HEK293 (cell line): ENCODE data around the gene METTL26.
A peak's percentile ranks its signal among the peaks of the same experiment; 100 is the strongest.

ENCODE experiments used
- CTCF ChIA-PET: fragments of 350-600 bp; formaldehyde crosslinking; extraction: SDS; loops from one replicate; lab custom pipeline; 2021; ENCODE audit warnings: antibody characterized with exemption; lab: Yijun Ruan, JAX
- POLR2A ChIA-PET: fragments of 300-600 bp; formaldehyde crosslinking; extraction: SDS; loops from one replicate; lab custom pipeline; 2020; ENCODE audit warnings: antibody characterized with exemption, inconsistent platforms; lab: Yijun Ruan, JAX
- H3K27ac ChIP-seq: fragments of 200-500 bp; sonication (Bioruptor generic); 2 replicates; pipeline ENCODE4 v1.5.1; 2014; ENCODE audit warnings: low read depth, low read length, control low read depth, inconsistent platforms; ENCODE audit errors: extremely low read depth
- H3K36me3 ChIP-seq, 2 experiments: fragments of 200-500 bp in 1 of 2; sonication (Bioruptor generic) in 1 of 2; 1 replicate in 1 of 2; 2 replicates in 1 of 2; pipeline ENCODE4 v1.5.1; 2014 to 2017; ENCODE audit warnings: inconsistent platforms in 2 of 2, low read length in 2 of 2; ENCODE audit not compliant: control insufficient read depth in 2 of 2, insufficient read depth in 1 of 2
- H3K4me1 ChIP-seq: fragments of 200-500 bp; sonication (Bioruptor generic); 2 replicates; pipeline ENCODE4 v1.5.1; 2014; ENCODE audit warnings: mild to moderate bottlenecking, low read length, inconsistent platforms; ENCODE audit not compliant: control insufficient read depth, insufficient read depth
- H3K4me3 ChIP-seq: 2 replicates; pipeline ENCODE4 v1.5.1; 2011; ENCODE audit warnings: low read depth, mild to moderate bottlenecking, control low read depth, low read length, moderate library complexity
- H3K9me3 ChIP-seq: fragments of 200-500 bp; sonication (Bioruptor generic); 2 replicates; pipeline ENCODE4 v1.5.1; 2014; ENCODE audit warnings: low read depth, low read length, inconsistent platforms; ENCODE audit not compliant: control insufficient read depth, insufficient read depth
- GLI2 ChIP-seq: fragments of 450-650 bp; formaldehyde crosslinking; IDR thresholded peaks from 2 replicates; pipeline ENCODE4; 2017; ENCODE audit warnings: missing biosample characterization, missing genetic modification characterization, low read depth, borderline replicate concordance
- HOXD13 ChIP-seq: sonication (generic); formaldehyde crosslinking; IDR thresholded peaks from 2 replicates; pipeline ENCODE4 v1.8.0; 2022; ENCODE audit warnings: missing genetic modification reagents, borderline replicate concordance
- KLF7 ChIP-seq: fragments of 450-650 bp; formaldehyde crosslinking; IDR thresholded peaks from 2 replicates; pipeline ENCODE4 v1.5.1; 2016; ENCODE audit warnings: missing biosample characterization, missing genetic modification characterization, borderline replicate concordance
- KLF9 ChIP-seq: fragments of 450-650 bp; formaldehyde crosslinking; IDR thresholded peaks from 2 replicates; pipeline ENCODE4 v1.5.1; 2016; ENCODE audit warnings: missing biosample characterization, missing genetic modification characterization, low read depth
- PRDM1 ChIP-seq: fragments of 450-650 bp; formaldehyde crosslinking; IDR thresholded peaks from 2 replicates; pipeline ENCODE4; 2016; ENCODE audit warnings: missing biosample characterization, missing genetic modification characterization
- SCRT2 ChIP-seq: fragments of 450-650 bp; formaldehyde crosslinking; IDR thresholded peaks from 2 replicates; pipeline ENCODE4 v1.5.1; 2016; ENCODE audit warnings: missing biosample characterization, missing genetic modification characterization
- ZFP69B ChIP-seq: fragments of 450-650 bp; formaldehyde crosslinking; IDR thresholded peaks from 2 replicates; pipeline ENCODE4 v1.5.1; 2016; ENCODE audit warnings: missing biosample characterization, missing genetic modification characterization
- ZNF140 ChIP-seq: fragments of 450-650 bp; formaldehyde crosslinking; IDR thresholded peaks from 2 replicates; pipeline ENCODE4 v1.5.1; 2016; ENCODE audit warnings: missing biosample characterization, missing genetic modification characterization
- ZNF146 ChIP-seq: fragments of 450-650 bp; formaldehyde crosslinking; IDR thresholded peaks from 2 replicates; pipeline ENCODE4 v1.5.1; 2016; ENCODE audit warnings: missing biosample characterization, missing genetic modification characterization
- ZNF184 ChIP-seq: fragments of 450-650 bp; IDR thresholded peaks from 2 replicates; pipeline ENCODE4 v1.5.1; 2018; ENCODE audit warnings: missing biosample characterization, mild to moderate bottlenecking, missing genetic modification characterization
- ZNF19 ChIP-seq: fragments of 450-650 bp; formaldehyde crosslinking; IDR thresholded peaks from 2 replicates; pipeline ENCODE4; 2016; ENCODE audit warnings: missing biosample characterization, missing genetic modification characterization, low read depth
- ZNF221 ChIP-seq: fragments of 450-650 bp; formaldehyde crosslinking; IDR thresholded peaks from 2 replicates; pipeline ENCODE4 v1.5.1; 2017; ENCODE audit warnings: missing biosample characterization, missing genetic modification characterization, borderline replicate concordance
- ZNF23 ChIP-seq: fragments of 450-650 bp; formaldehyde crosslinking; IDR thresholded peaks from 2 replicates; pipeline ENCODE4 v1.5.1; 2016; ENCODE audit warnings: missing biosample characterization, missing genetic modification characterization, borderline replicate concordance
- ZNF239 ChIP-seq: fragments of 450-650 bp; formaldehyde crosslinking; IDR thresholded peaks from 2 replicates; pipeline ENCODE4 v1.5.1; 2016; ENCODE audit warnings: missing biosample characterization, missing genetic modification characterization
- ZNF311 ChIP-seq: fragments of 450-650 bp; formaldehyde crosslinking; IDR thresholded peaks from 2 replicates; pipeline ENCODE4 v1.5.1; 2017; ENCODE audit warnings: missing biosample characterization, missing genetic modification characterization, borderline replicate concordance
- ZNF473 ChIP-seq: fragments of 450-650 bp; formaldehyde crosslinking; IDR thresholded peaks from 2 replicates; pipeline ENCODE4 v1.5.1; 2017; ENCODE audit warnings: missing biosample characterization, missing genetic modification characterization
- ZNF510 ChIP-seq: fragments of 450-650 bp; formaldehyde crosslinking; IDR thresholded peaks from 2 replicates; pipeline ENCODE4 v1.5.1; 2018; ENCODE audit warnings: mild to moderate bottlenecking, missing genetic modification characterization, missing biosample characterization; ENCODE audit not compliant: insufficient replicate concordance
- ZNF571 ChIP-seq: fragments of 450-650 bp; formaldehyde crosslinking; IDR thresholded peaks from 2 replicates; pipeline ENCODE4 v1.5.0; 2017; ENCODE audit warnings: missing biosample characterization, missing genetic modification characterization
- ZNF623 ChIP-seq: fragments of 450-650 bp; formaldehyde crosslinking; IDR thresholded peaks from 2 replicates; pipeline ENCODE4 v1.5.1; 2016; ENCODE audit warnings: missing biosample characterization, missing genetic modification characterization
- ZNF707 ChIP-seq: fragments of 450-650 bp; formaldehyde crosslinking; IDR thresholded peaks from 2 replicates; pipeline ENCODE4 v1.5.1; 2016; ENCODE audit warnings: missing biosample characterization, missing genetic modification characterization
- ZNF76 ChIP-seq: fragments of 450-650 bp; formaldehyde crosslinking; IDR thresholded peaks from 2 replicates; pipeline ENCODE4; 2016; ENCODE audit warnings: low read depth, missing biosample characterization, missing genetic modification characterization, borderline replicate concordance
- ZNF777 ChIP-seq: fragments of 450-650 bp; formaldehyde crosslinking; IDR thresholded peaks from 2 replicates; pipeline ENCODE4 v1.5.1; 2017; ENCODE audit warnings: missing biosample characterization, missing genetic modification characterization, borderline replicate concordance
- ZNF791 ChIP-seq: fragments of 450-650 bp; formaldehyde crosslinking; IDR thresholded peaks from 2 replicates; pipeline ENCODE4 v1.5.1; 2016; ENCODE audit warnings: missing biosample characterization, missing genetic modification characterization
- ZNF792 ChIP-seq: fragments of 450-650 bp; formaldehyde crosslinking; IDR thresholded peaks from 2 replicates; pipeline ENCODE4 v1.5.1; 2016; ENCODE audit warnings: missing biosample characterization, missing genetic modification characterization
- ZSCAN23 ChIP-seq: fragments of 450-650 bp; formaldehyde crosslinking; IDR thresholded peaks from 2 replicates; pipeline ENCODE4 v1.5.1; 2016; ENCODE audit warnings: missing biosample characterization, missing genetic modification characterization
- ZSCAN30 ChIP-seq: fragments of 450-650 bp; IDR thresholded peaks from 2 replicates; pipeline ENCODE4 v1.5.1; 2018; ENCODE audit warnings: missing biosample characterization, mild to moderate bottlenecking, missing genetic modification characterization, moderate library complexity
- ZXDB ChIP-seq: fragments of 450-650 bp; formaldehyde crosslinking; IDR thresholded peaks from 2 replicates; pipeline ENCODE4 v1.5.1; 2016; ENCODE audit warnings: missing biosample characterization, missing genetic modification characterization
- TF ChIP-seq, protein P1 (sequence below): fragments of 450-650 bp; formaldehyde crosslinking; IDR thresholded peaks from 2 replicates; pipeline ENCODE4 v1.5.1; 2016; ENCODE audit warnings: missing biosample characterization, missing genetic modification characterization
- TF ChIP-seq, protein P2 (sequence below): fragments of 450-650 bp; formaldehyde crosslinking; IDR thresholded peaks from 2 replicates; pipeline ENCODE4 v1.5.1; 2016; ENCODE audit warnings: missing biosample characterization, missing genetic modification characterization
- TF ChIP-seq, protein P3 (sequence below): sonication (generic); formaldehyde crosslinking; IDR thresholded peaks from 2 replicates; pipeline ENCODE4 v1.8.1; 2022; ENCODE audit warnings: mild to moderate bottlenecking, moderate library complexity, missing genetic modification reagents
- TF ChIP-seq, protein P4 (sequence below): fragments of 450-650 bp; formaldehyde crosslinking; IDR thresholded peaks from 2 replicates; pipeline ENCODE4 v1.5.1; 2016; ENCODE audit warnings: missing biosample characterization, missing genetic modification characterization

The METTL26 gene

GRCh38 chr16:636206-637080 lies at the start of gene METTL26 (continued):
- TF ChIP-seq HOXD13 (CRISPR knock-in tag): 0 out of 2 replicates have a peak, but pooled peaks have one; percentile 21
- no peak for TF ChIP-seq GLI2 (tag by site-specific recombination)
- no peak for TF ChIP-seq ZNF239 (tag by site-specific recombination)
- no peak for TF ChIP-seq ZNF19 (tag by site-specific recombination)
- TF ChIP-seq ZNF792: no peak
- TF ChIP-seq, all 188 proteins: peak for 72

- peaks cover 3 to 72% of the 10 kb centered on the region in 2 experiments; a peak in 1 of 3 replicates for H3K36me3 ChIP-seq
- ChIA-PET CTCF (interaction anchor here (1.8 kb wide), 1 partner anchor 27 kb away, joined by 3 read pairs; no protein-coding TSS in a partner anchor), POLR2A (interaction anchor here (1.0 to 1.4 kb wide), 7 partner anchors 10 to 450 kb away, joined by 3 to 9 read pairs (median 4); partner anchors contain the start of genes CCDC78, FAM234A, HAGHL and RHBDL1)
- no peak overlapping the region for H3K4me3 ChIP-seq
- peaks cover 9% of the 10 kb centered on the region; the same call in 1 of the 2 replicates for H3K4me1 ChIP-seq
- no peaks in the 10 kb centered on the region for H3K9me3 ChIP-seq
- no peak overlapping the region; the same call in 1 of the 2 replicates for H3K27ac ChIP-seq
- TF ChIP-seq, protein P1, sequence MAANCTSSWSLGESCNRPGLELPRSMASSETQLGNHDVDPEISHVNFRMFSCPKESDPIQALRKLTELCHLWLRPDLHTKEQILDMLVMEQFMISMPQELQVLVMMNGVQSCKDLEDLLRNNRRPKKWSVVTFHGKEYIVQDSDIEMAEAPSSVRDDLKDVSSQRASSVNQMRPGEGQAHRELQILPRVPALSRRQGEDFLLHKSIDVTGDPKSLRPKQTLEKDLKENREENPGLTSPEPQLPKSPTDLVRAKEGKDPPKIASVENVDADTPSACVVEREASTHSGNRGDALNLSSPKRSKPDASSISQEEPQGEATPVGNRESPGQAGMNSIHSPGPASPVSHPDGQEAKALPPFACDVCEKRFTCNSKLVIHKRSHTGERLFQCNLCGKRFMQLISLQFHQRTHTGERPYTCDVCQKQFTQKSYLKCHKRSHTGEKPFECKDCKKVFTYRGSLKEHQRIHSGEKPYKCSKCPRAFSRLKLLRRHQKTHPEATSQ (tag by site-specific recombination): no peak
- TF ChIP-seq, protein P2, sequence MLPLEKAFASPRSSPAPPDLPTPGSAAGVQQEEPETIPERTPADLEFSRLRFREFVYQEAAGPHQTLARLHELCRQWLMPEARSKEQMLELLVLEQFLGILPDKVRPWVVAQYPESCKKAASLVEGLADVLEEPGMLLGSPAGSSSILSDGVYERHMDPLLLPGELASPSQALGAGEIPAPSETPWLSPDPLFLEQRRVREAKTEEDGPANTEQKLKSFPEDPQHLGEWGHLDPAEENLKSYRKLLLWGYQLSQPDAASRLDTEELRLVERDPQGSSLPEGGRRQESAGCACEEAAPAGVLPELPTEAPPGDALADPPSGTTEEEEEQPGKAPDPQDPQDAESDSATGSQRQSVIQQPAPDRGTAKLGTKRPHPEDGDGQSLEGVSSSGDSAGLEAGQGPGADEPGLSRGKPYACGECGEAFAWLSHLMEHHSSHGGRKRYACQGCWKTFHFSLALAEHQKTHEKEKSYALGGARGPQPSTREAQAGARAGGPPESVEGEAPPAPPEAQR (tag by site-specific recombination): no peak
- TF ChIP-seq ZNF146 (tag by site-specific recombination) (no peak), ZNF791 (tag by site-specific recombination) (no peak), KLF9 (tag by site-specific recombination) (peak; percentile 40), KLF7 (tag by site-specific recombination) (no peak), ZSCAN23 (tag by site-specific recombination) (no peak), ZNF571 (tag by site-specific recombination) (no peak), ZXDB (no peak), PRDM1 (no peak), ZNF707 (tag by site-specific recombination) (no peak), ZNF510 (no peak), SCRT2 (tag by site-specific recombination) (peak; percentile 93), ZNF76 (tag by site-specific recombination) (no peak), ZNF221 (tag by site-specific recombination) (no peak), ZNF311 (no peak), ZNF473 (tag by site-specific recombination) (no peak), ZNF623 (tag by site-specific recombination) (no peak), ZNF140 (no peak), ZNF23 (no peak), ZNF777 (no peak), ZFP69B (tag by site-specific recombination) (no peak), ZSCAN30 (no peak), ZNF184 (no peak)
- TF ChIP-seq, protein P3, sequence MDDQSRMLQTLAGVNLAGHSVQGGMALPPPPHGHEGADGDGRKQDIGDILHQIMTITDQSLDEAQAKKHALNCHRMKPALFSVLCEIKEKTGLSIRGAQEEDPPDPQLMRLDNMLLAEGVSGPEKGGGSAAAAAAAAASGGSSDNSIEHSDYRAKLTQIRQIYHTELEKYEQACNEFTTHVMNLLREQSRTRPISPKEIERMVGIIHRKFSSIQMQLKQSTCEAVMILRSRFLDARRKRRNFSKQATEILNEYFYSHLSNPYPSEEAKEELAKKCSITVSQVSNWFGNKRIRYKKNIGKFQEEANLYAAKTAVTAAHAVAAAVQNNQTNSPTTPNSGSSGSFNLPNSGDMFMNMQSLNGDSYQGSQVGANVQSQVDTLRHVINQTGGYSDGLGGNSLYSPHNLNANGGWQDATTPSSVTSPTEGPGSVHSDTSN (CRISPR knock-in tag): 0 out of 2 replicates have a peak, but pooled peaks have one; percentile 58
- TF ChIP-seq, protein P4, sequence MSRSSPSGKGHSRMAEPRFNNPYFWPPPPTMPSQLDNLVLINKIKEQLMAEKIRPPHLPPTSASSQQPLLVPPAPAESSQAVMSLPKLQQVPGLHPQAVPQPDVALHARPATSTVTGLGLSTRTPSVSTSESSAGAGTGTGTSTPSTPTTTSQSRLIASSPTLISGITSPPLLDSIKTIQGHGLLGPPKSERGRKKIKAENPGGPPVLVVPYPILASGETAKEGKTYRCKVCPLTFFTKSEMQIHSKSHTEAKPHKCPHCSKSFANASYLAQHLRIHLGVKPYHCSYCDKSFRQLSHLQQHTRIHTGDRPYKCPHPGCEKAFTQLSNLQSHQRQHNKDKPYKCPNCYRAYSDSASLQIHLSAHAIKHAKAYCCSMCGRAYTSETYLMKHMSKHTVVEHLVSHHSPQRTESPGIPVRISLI (tag by site-specific recombination): no peak
Measured at GRCh38 chr16:684961-685696, 49.0 kb upstream of the METTL26 start.
